ENCODE data around the gene ATP11C. TPM values are rescaled to one million over a fixed set of nuclear protein-coding genes. Genes with fewer than 3 reads are reported as not detected.

Gene ATP11C
- total and polyA plus RNA-seq, 2 experiments from 2014 or later, result 44.0 to 90.7 TPM

- H3K27ac Mint-ChIP-seq, result no peak overlapping the region
These were observed 174.6 kb downstream of the ATP11C start for GRCh38 chrX:139758250-139758649.

More at GRCh38 chrX:139758250-139758649, 174.6 kb downstream of the ATP11C start:
- Histone ChIP-seq H3K4me1 (ENCODE audit: insufficient read depth) (peaks cover 9% of the 10 kb centered on the region), H3K27me3 (ENCODE audit: insufficient read depth) (no peaks in the 10 kb centered on the region), H3F3A (replicated peaks; ENCODE audit: low read depth) (no peaks in the 10 kb centered on the region), H4K20me1 (replicated peaks; ENCODE audit: insufficient read depth) (peaks cover 4% of the 10 kb centered on the region; the same call in 1 of the 2 replicates), H2AFZ (no peak overlapping the region), H3K4me3 (no peak overlapping the region), H3K36me3 (ENCODE audit: insufficient read depth) (no peaks in the 10 kb centered on the region), H3K27ac (ENCODE audit: low read depth) (no peak overlapping the region), H3K79me2 (replicated peaks; ENCODE audit: insufficient read depth) (0 out of 2 replicates have a peak, but pooled peaks cover 17% of the 10 kb centered on the region), H3K4me2 (no peak overlapping the region), H3K9me2 (ENCODE audit: insufficient read depth) (no peaks in the 10 kb centered on the region)
- Mint-ChIP-seq H3K27me3 (ENCODE audit: insufficient read depth, low read depth, poor library complexity) (no peaks in the 10 kb centered on the region), H3K36me3 (ENCODE audit: low read depth) (peaks cover 36% of the 10 kb centered on the region; the same call in 2 of the 3 replicates), H3K9me3 (peaks cover 16% of the 10 kb centered on the region; the same call in 2 of the 3 replicates), H3K4me1 (peaks cover 12% of the 10 kb centered on the region; the same call in 2 of the 3 replicates), H3K4me3 (no peak overlapping the region)
- TF ChIP-seq POLR2AphosphoS5 (IDR thresholded peaks at IDR 0.05; ENCODE audit: low read depth) (no peak), ETS1 (IDR thresholded peaks at IDR 0.05) (no peak), STAT1 (IDR thresholded peaks at IDR 0.05; ENCODE audit: unreplicated experiment) (no peak), ZNF462 (CRISPR knock-in tag; IDR thresholded peaks at IDR 0.05) (no peak), EZH2phosphoT487 (IDR thresholded peaks at IDR 0.05; ENCODE audit: unreplicated experiment) (no peak), EZH2 (IDR thresholded peaks at IDR 0.05; ENCODE audit: low read depth, unreplicated experiment) (no peak), REST (IDR thresholded peaks at IDR 0.05; ENCODE audit: unreplicated experiment) (no peak), ZNF114 (CRISPR knock-in tag; IDR thresholded peaks at IDR 0.05) (no peak), JUNB (IDR thresholded peaks at IDR 0.05; ENCODE audit: unreplicated experiment) (no peak), CTCF (conservative IDR thresholded peaks at IDR 0.05; ENCODE audit: low read depth in 2 of 2) (no peak), NANOG (IDR thresholded peaks at IDR 0.05; ENCODE audit: borderline replicate concordance) (no peak)
- ATAC-seq (no peak), DNase-seq (ENCODE audit: low spot score) (peak; percentile 6)

All from GM23338 (cell line).